IPS-20b (cell line): ENCODE measurements around the gene KL.

Source experiments
- H3K27ac ChIP-seq: one replicate; pipeline ENCODE4 v1.5.1; 2013; ENCODE audit warnings: low read length
- H3K27me3 ChIP-seq: 2 replicates; pipeline ENCODE4 v1.6.1; 2013; ENCODE audit warnings: mild to moderate bottlenecking, low read length, inconsistent platforms; ENCODE audit not compliant: insufficient read depth
- H3K36me3 ChIP-seq: 2 replicates; pipeline ENCODE4 v1.6.1; 2013; ENCODE audit warnings: low read depth, mild to moderate bottlenecking, inconsistent platforms, low read length, moderate library complexity; ENCODE audit not compliant: insufficient read depth
- H3K4me1 ChIP-seq: 2 replicates; pipeline ENCODE4 v1.6.1; 2013; ENCODE audit warnings: mild to moderate bottlenecking, control low read depth, inconsistent platforms, low read length, moderate library complexity; ENCODE audit not compliant: insufficient read depth
- H3K4me3 ChIP-seq: 2 replicates; pipeline ENCODE4 v1.5.1; 2013; ENCODE audit warnings: mild to moderate bottlenecking, low read length, inconsistent platforms
- H3K9ac ChIP-seq: 2 replicates; pipeline ENCODE4 v1.6.1; 2013; ENCODE audit warnings: low read depth, mild to moderate bottlenecking, inconsistent platforms, low read length, moderate library complexity
- H3K9me3 ChIP-seq: 2 replicates; pipeline ENCODE4 v1.6.1; 2013; ENCODE audit warnings: mild to moderate bottlenecking, low read depth, low read length, inconsistent platforms; ENCODE audit not compliant: insufficient read depth

KL gene

DNA sequence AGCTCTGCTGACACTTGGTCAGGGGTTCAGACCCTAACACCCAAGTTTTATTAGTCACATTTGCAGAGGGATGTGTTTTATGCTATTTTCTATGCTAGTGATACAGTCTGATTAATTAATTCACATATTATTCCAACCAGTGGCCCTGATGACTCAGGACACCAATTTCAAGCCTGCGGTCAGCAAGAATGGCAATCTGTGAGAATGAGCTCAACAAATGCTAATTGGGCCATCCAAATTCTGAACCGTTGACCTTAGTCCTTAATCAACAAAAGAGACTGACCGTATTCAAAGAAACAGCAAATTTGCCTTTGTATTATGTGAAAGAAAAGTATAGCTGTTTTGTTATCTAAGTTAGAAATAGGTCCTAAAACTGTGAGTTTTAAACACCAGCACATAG lies 9.6 kb upstream of the KL start:
- Histone ChIP-seq H3K9ac (no peak overlapping the region), H3K4me1 (peaks cover 6% of the 10 kb centered on the region), H3K4me3 (no peak overlapping the region), H3K27ac (no peak overlapping the region), H3K36me3 (no peaks in the 10 kb centered on the region), H3K9me3 (peaks cover 22% of the 10 kb centered on the region), H3K27me3 (no peaks in the 10 kb centered on the region)

DNA sequence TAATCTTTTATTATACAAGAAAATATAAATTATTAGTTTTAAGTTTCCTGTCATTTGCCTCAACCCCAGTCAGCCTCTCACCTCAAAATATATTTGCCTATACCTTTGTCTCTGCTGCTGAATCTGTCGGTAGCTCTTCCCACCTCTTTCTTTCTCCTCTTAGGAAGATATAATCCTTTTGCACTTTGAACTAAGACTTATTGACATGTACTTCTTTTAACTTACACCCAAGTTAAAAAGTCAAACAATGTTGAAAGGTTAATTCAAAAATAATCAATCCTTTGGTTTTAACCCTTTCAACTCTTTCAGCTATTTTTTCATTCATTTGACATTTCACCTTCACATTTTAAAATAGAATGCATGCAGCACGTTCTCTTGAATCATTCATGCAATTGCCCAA lies 9.0 kb upstream of the KL start:
- Histone ChIP-seq H3K27ac (no peak overlapping the region), H3K27me3 (no peaks in the 10 kb centered on the region), H3K4me3 (no peak overlapping the region), H3K9me3 (peaks cover 22% of the 10 kb centered on the region), H3K9ac (no peak overlapping the region), H3K36me3 (no peaks in the 10 kb centered on the region), H3K4me1 (peaks cover 6% of the 10 kb centered on the region)

DNA sequence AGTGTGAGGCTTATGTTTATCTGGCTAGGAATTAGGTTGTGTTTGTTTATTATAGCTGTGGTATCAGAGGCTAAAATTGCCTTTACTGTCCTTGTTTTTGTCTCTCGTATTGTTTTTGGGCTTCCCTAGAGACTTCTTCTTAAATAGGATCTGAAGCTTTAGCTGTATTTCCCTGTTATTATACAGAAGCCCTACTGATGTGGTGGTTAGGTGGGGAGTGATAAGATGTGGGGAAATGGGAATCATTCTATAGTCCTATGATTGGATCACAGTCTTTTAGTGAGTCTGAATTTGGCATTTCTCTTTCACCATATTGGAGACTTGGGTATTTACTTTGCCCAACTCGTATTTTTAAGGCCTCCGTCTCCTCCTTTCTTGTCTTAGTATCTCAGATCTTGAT lies 8.3 kb upstream of the KL start:
- H3K36me3 ChIP-seq, result no peaks in the 10 kb centered on the region
- peaks cover under 1% of the 10 kb centered on the region for H3K27me3 ChIP-seq
- peaks cover 22% of the 10 kb centered on the region for H3K9me3 ChIP-seq
- H3K27ac ChIP-seq, result no peak overlapping the region
- H3K4me3 ChIP-seq, result no peak overlapping the region
- no peak overlapping the region for H3K9ac ChIP-seq
- peaks cover 6% of the 10 kb centered on the region for H3K4me1 ChIP-seq

DNA sequence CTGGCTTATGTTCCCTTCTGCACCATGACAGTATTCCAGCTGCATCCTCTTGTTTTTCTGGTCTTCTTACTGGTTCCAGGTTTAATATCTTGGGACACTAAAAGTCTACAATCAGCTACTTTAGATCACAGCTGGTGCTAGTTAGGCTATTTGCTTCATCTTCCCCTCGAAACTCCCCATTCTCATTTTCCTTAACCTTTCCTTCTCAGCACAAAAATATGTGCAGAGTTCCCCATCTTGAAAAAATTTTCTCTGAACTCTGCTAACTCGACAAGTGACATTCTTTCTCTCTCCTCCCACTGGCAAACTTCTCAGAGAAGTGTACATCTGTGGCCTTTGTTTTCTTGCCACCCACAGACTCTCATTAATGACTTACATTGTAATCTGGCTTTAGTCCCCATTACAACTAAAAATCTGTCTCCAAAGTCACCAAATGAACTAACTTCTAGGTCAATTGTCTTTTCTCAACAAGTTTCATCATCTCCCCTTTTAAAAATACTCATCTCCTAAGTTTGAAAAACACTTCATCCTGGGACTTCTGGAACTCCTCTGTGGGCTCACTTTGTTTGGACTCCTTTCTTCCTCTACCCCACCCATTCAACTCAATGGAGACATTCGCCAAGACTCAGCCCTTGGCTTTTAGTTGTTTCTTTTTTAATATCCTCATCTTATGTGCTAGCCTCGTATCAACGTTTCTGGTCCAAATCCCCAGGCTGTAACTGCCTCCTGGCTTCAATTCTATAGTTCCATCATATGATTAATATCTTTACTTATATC lies 7.1 kb upstream of the KL start:
- peaks cover 22% of the 10 kb centered on the region for H3K9me3 ChIP-seq
- H3K27me3 ChIP-seq, result peaks cover 12% of the 10 kb centered on the region
- peaks cover 5% of the 10 kb centered on the region for H3K4me1 ChIP-seq
- no peaks in the 10 kb centered on the region for H3K36me3 ChIP-seq
- H3K9ac ChIP-seq, result no peak overlapping the region
- no peak overlapping the region for H3K27ac ChIP-seq
- no peak overlapping the region for H3K4me3 ChIP-seq

DNA sequence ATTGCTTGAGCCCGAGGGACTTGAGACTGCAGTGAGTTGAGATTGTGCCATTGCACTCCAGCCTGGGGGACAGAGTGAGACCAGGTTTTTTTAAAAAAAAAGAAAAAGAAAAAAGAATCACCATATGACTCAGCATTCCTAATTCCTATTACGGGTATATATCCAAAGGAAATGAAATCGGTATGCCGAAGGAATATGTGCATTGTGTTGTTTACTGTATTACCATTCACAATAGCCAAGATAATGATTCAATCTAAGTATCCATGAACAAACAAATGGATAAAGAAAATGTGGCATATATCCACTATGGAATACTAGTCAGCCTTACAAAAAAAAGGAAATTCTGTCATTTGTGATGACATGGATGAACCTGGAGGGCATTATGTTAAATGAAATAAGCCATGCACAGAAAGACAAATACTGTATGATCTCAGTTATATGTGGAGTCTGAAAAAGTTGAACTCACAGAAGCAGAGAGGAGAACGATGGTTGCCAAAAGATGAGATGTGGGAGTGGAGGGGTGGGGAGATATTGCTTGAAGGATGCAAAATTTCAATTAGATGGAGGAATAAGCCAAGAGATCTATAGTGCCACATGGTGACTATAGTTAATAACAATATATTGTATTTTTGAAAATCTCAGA lies 4.3 kb upstream of the KL start:
- Histone ChIP-seq H3K36me3 (no peaks in the 10 kb centered on the region), H3K9me3 (peaks cover 22% of the 10 kb centered on the region), H3K9ac (no peak overlapping the region), H3K4me3 (no peak overlapping the region), H3K27ac (no peak overlapping the region), H3K4me1 (no peaks in the 10 kb centered on the region), H3K27me3 (peaks cover 39% of the 10 kb centered on the region)

DNA sequence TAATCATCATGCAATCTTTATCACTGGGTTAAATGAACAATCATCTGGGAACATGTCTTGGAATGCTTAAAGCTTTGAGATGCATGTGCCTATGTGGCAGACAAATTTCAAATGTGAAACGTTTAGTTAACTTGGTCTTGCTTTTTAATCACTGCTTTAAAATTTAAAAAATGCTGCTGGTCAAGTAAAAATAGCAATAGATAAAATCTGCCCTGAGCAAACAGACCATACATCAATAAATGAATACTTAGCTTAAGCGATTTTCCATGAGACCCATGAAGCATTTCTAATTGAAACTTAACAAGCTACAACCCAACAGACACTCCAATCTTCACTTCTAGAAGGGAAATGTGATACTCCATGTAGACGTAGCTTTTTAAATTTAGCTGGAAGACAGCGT lies 1.9 kb upstream of the KL start:
- peaks cover 62% of the 10 kb centered on the region for H3K27me3 ChIP-seq
- H3K9ac ChIP-seq, result no peak overlapping the region
- H3K4me3 ChIP-seq, result no peak overlapping the region
- no peaks in the 10 kb centered on the region for H3K4me1 ChIP-seq
- H3K9me3 ChIP-seq, result peaks cover under 1% of the 10 kb centered on the region; the same call in 1 of the 2 replicates
- H3K36me3 ChIP-seq, result no peaks in the 10 kb centered on the region
- H3K27ac ChIP-seq, result no peak overlapping the region

DNA sequence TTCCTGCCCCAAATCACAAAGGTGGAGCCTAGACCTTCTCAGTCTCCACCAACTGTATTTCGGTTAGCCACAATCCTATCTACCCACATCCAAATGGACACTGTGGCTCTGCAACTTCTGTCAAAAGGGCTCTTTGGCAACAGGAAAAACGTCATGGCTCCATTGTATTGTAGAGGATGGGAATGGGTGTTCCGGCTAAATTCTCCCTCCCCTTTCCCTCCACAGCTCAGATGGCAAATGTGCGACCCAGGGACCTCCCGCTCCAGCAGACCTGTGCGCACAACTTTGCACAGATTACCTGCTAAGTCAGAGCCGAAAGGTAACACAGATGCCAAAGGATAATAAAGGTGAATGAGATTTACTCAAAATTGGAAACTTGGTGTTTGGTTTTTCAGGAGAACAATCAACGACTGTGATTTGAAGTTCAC lies 968 bp upstream of the KL start:
- no peak overlapping the region for H3K27ac ChIP-seq
- H3K36me3 ChIP-seq, result no peaks in the 10 kb centered on the region
- H3K9me3 ChIP-seq, result no peaks in the 10 kb centered on the region
- no peaks in the 10 kb centered on the region for H3K4me1 ChIP-seq
- H3K9ac ChIP-seq, result no peak overlapping the region
- H3K4me3 ChIP-seq, result peak overlapping the region; percentile 48; the same call in 1 of the 2 replicates
- peaks cover 72% of the 10 kb centered on the region for H3K27me3 ChIP-seq

DNA sequence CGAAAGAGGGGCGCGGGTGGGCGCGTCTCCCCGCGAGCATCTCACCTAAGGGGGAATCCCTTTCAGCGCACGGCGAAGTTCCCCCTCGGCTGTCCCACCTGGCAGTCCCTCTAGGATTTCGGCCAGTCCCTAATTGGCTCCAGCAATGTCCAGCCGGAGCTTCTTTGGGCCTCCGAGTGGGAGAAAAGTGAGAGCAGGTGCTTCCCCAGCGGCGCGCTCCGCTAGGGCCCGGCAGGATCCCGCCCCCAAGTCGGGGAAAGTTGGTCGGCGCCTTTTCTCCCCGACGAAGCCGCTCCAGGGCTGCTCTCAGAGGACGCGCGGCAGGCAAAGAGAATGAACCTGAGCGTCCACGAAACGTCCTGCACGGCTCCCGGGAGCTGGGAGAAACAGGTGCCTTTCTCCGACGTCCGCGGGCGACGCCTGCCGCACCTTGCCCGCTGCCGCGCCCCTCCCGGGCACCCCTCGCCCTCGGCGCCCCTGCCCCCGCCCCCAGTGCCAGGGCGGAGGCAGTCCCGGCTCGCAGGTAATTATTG lies 366 bp upstream of the KL start:
- Histone ChIP-seq H3K27me3 (peaks cover 78% of the 10 kb centered on the region), H3K9me3 (no peaks in the 10 kb centered on the region), H3K4me3 (peak overlapping the region; percentile 48; the same call in 1 of the 2 replicates), H3K36me3 (no peaks in the 10 kb centered on the region), H3K27ac (no peak overlapping the region), H3K4me1 (no peaks in the 10 kb centered on the region), H3K9ac (no peak overlapping the region)

DNA sequence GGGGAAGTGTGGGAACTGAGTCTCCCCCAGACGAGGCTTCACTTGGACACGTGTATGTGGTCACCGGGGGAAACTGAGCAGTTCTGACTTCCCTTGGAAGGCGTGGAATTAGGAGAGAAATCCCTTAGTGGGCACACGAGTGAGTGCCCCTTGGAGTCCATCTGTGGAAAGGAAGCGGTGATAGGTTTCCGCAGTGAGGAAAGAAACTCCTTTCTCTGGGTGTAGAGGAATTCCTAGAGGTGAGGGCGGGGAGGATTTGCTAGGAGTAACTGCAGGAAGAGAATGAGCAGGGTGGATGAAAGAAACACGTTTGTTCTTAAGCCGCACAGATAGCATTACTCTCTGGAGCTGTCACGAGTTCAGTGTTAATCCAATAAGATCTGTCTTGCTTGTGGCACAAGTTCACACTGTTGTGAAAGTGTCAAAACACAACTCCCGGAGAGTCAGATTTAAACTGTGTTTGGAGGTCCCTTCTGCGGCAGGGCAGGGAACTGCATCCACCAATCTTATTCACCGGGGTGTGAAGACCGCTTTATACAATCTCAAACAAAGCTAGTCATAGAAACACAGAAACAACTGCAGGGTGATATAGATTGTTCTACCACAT lies 1.2 kb downstream of the KL start:
- peaks cover 82% of the 10 kb centered on the region for H3K27me3 ChIP-seq
- H3K9me3 ChIP-seq, result no peaks in the 10 kb centered on the region
- H3K4me1 ChIP-seq, result no peaks in the 10 kb centered on the region
- H3K9ac ChIP-seq, result no peak overlapping the region
- H3K36me3 ChIP-seq, result no peaks in the 10 kb centered on the region
- peak overlapping the region; percentile 55 for H3K4me3 ChIP-seq
- H3K27ac ChIP-seq, result no peak overlapping the region

DNA sequence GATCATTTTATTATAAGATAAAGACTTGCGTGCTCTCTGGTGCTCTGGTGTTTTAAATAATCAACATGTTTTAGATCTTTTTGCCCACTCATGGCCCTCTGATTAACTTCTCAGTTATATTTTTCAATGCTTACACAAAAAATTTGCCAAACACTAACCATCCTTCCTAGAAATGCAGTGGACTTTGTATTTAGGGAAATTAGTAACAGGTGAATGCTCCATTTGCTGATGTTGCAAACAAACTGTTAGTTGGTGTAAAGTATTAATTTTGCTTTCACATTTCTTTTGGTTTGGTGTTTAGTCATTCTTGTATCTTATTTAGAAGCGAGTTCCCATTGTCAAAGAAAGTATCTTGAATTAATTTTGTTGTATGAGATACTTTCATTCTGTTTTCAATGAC lies 2.7 kb downstream of the KL start:
- no peak overlapping the region for H3K4me3 ChIP-seq
- H3K27ac ChIP-seq, result no peak overlapping the region
- peaks cover 78% of the 10 kb centered on the region for H3K27me3 ChIP-seq
- no peaks in the 10 kb centered on the region for H3K36me3 ChIP-seq
- H3K4me1 ChIP-seq, result no peaks in the 10 kb centered on the region
- no peak overlapping the region for H3K9ac ChIP-seq
- H3K9me3 ChIP-seq, result no peaks in the 10 kb centered on the region

DNA sequence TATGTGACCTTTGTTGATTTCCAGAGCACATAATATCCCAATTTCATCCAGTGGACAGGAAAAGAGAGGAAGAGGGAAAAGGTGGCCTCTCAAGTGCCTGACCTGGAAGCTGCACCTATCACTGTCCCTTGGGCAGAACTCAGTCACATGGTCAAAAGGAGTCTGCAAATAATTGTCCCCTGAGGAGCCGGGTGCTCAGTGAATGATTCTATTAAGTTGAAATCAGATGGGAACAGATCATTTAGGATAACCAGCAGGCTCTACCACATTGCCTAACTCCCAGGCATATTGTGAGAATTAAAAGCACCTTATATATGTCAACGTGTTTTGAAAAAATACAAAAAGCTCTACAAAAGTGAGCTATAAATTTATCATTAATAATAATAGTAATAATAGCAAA lies 6.8 kb downstream of the KL start:
- Histone ChIP-seq H3K9me3 (no peaks in the 10 kb centered on the region), H3K27me3 (peaks cover 38% of the 10 kb centered on the region), H3K4me3 (no peak overlapping the region), H3K4me1 (peaks cover 4% of the 10 kb centered on the region; the same call in 1 of the 2 replicates), H3K27ac (no peak overlapping the region), H3K36me3 (no peaks in the 10 kb centered on the region), H3K9ac (no peak overlapping the region)
